Measurements from ENCODE around the gene NFAM1.

- TF ChIP-seq, protein P1, sequence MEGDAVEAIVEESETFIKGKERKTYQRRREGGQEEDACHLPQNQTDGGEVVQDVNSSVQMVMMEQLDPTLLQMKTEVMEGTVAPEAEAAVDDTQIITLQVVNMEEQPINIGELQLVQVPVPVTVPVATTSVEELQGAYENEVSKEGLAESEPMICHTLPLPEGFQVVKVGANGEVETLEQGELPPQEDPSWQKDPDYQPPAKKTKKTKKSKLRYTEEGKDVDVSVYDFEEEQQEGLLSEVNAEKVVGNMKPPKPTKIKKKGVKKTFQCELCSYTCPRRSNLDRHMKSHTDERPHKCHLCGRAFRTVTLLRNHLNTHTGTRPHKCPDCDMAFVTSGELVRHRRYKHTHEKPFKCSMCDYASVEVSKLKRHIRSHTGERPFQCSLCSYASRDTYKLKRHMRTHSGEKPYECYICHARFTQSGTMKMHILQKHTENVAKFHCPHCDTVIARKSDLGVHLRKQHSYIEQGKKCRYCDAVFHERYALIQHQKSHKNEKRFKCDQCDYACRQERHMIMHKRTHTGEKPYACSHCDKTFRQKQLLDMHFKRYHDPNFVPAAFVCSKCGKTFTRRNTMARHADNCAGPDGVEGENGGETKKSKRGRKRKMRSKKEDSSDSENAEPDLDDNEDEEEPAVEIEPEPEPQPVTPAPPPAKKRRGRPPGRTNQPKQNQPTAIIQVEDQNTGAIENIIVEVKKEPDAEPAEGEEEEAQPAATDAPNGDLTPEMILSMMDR (IDR thresholded peaks at IDR 0.05), result no peak
- TF ChIP-seq POLR2A (IDR thresholded peaks at IDR 0.05), result no peak
Observed at GRCh38 chr22:42436404-42436803, 4.2 kb upstream of the NFAM1 start.
